Upper lobe of left lung (tissue), 6 donors: ENCODE measurements around the gene ZNF746. TPM values are rescaled to one million over a fixed set of nuclear protein-coding genes. Genes with fewer than 3 reads are reported as not detected.

Source experiments
- ATAC-seq, 2 donors: fragments of 200-7000 bp; cut with Tn5 transposase; one replicate each; pipeline ENCODE4 v1.9.1; 2022; ENCODE audit warnings: mild to moderate bottlenecking in 2 of 2, moderate library complexity in 2 of 2; ENCODE audit not compliant: low FRiP score in 2 of 2
- DNase-seq, 2 donors: peaks; one replicate each; pipeline ENCODE4 v3.0.0-alpha.2; 2019 to 2020
- H3K27ac ChIP-seq, 4 donors: fragments of 200-600 bp; sonication (generic); one replicate each; pipeline ENCODE4 v1.5.1; 2016 to 2019
- H3K27me3 ChIP-seq, 4 donors: fragments of 200-600 bp; sonication (generic); one replicate each; pipeline ENCODE4 v1.5.1; 2017 to 2019
- H3K36me3 ChIP-seq, 4 donors: fragments of 200-600 bp; sonication (generic); one replicate each; pipeline ENCODE4 v1.5.1; 2016 to 2019
- H3K4me1 ChIP-seq, 4 donors: fragments of 200-600 bp; sonication (generic); one replicate each; pipeline ENCODE4 v1.5.1; 2018 to 2019
- H3K4me3 ChIP-seq, 4 donors: fragments of 200-600 bp; sonication (generic); one replicate each; pipeline ENCODE4 v1.5.1; 2017 to 2019; ENCODE audit warnings: mild to moderate bottlenecking in 2 of 4, moderate library complexity in 1 of 4
- H3K9me3 ChIP-seq, 4 donors: fragments of 200-600 bp; sonication (generic); one replicate each; pipeline ENCODE4 v1.5.1; 2018 to 2019
- CTCF ChIP-seq, 6 experiments: fragments of 450-650 bp in 4 of 6; fragments of 200-600 bp in 2 of 6; sonication (generic) in 2 of 6; IDR thresholded peaks; one replicate each; pipeline ENCODE4 v1.5.1; 2016 to 2019; ENCODE audit warnings: antibody characterized with exemption in 6 of 6
- EP300 ChIP-seq, 4 donors: sonication (generic); formaldehyde crosslinking; IDR thresholded peaks; one replicate each; pipeline ENCODE4 v1.5.1; 2017; ENCODE audit warnings: antibody characterized with exemption in 4 of 4, control low read depth in 2 of 4
- POLR2A ChIP-seq, 4 donors: fragments of 450-650 bp; IDR thresholded peaks; one replicate each; pipeline ENCODE4 v1.5.1; 2016 to 2017; ENCODE audit warnings: antibody characterized with exemption in 4 of 4, mild to moderate bottlenecking in 2 of 4
- POLR2AphosphoS5 ChIP-seq, 2 donors: sonication (generic); formaldehyde crosslinking; IDR thresholded peaks; one replicate each; pipeline ENCODE4 v1.5.1; 2017; ENCODE audit warnings: antibody characterized with exemption in 2 of 2
- WGBS, 2 donors: methylation state at CpG; one replicate each; pipeline ENCODE4 v1.1.5; 2017 to 2018; 5-methylcytosine and 5-hydroxymethylcytosine counted together
- total RNA-seq, 6 donors: library from RNA; depleted of rRNA in 4 of 6; stranded (reverse); fragments of >200 nt in 4 of 6; gene quantifications; one replicate each; pipeline versions ENCODE4 v1.1.0 to v1.2.1, GENCODE V29; 2016 to 2021
- donor health status: DM: no; HTN: no; CAD: no; lungs with moderate emphysema.
- donor health status: DM: no; HTN: yes; CAD: no; lungs with severe emphysema.

ZNF746 gene
- total RNA-seq, 6 donors from 2014 or later: 19.4 to 54.5 (median 25.2) TPM

GRCh38 chr7:149474309-149475120 lies 23.1 kb downstream of the ZNF746 start:
- DNase-seq (peak in 1 of 2 donors; percentile 82), ATAC-seq (no peak)
- no peaks in the 10 kb centered on the region for H3K4me1 ChIP-seq
- no peaks in the 10 kb centered on the region for H3K27me3 ChIP-seq
- peaks cover 18 to 58% (median 55%) of the 10 kb centered on the region in 4 donors for H3K36me3 ChIP-seq
- H3K4me3 ChIP-seq: no peak overlapping the region
- no peaks in the 10 kb centered on the region for H3K9me3 ChIP-seq
- WGBS, 2 donors: 98% methylated on average over 56 to 72 of the region's 77 CpGs
- H3K27ac ChIP-seq: no peak overlapping the region
- TF ChIP-seq POLR2A (IDR thresholded peaks at IDR 0.05) (no peak), POLR2AphosphoS5 (IDR thresholded peaks at IDR 0.05) (no peak), EP300 (IDR thresholded peaks at IDR 0.05) (no peak), CTCF (IDR thresholded peaks at IDR 0.05) (no peak)

DNA sequence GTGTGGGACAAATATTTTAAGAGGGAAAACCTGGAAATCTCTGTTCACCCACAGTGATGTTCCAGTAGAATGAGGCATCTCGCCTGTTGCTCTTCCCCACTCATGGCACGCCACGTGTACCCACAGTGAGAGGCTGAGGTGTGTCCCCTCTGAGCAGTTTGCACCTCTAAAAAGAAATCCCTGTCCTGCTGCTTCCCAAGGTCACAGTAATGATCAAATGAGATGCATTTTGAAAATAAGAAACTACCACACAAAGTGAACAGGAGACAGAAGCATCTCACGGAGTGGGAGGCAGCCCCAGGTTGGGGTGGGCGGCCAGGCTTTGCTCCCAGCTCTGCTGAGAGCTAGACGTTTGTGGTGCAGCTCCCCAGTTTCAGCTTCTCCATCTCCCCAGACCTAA lies 24.4 kb downstream of the ZNF746 start:
- H3K4me3 ChIP-seq: no peak overlapping the region
- no peak for DNase-seq
- TF ChIP-seq CTCF (IDR thresholded peaks at IDR 0.05) (no peak), EP300 (IDR thresholded peaks at IDR 0.05) (no peak), POLR2AphosphoS5 (IDR thresholded peaks at IDR 0.05) (no peak), POLR2A (IDR thresholded peaks at IDR 0.05) (no peak)
- no peaks in the 10 kb centered on the region for H3K4me1 ChIP-seq
- H3K27ac ChIP-seq: no peak overlapping the region
- H3K27me3 ChIP-seq: no peaks in the 10 kb centered on the region
- no peak for ATAC-seq
- WGBS, 2 donors: 90 to 97% methylated on average over 6 of the region's 6 CpGs
- peaks cover 18 to 58% (median 54%) of the 10 kb centered on the region in 4 donors for H3K36me3 ChIP-seq
- no peaks in the 10 kb centered on the region for H3K9me3 ChIP-seq

GRCh38 chr7:149471289-149471953 lies 26.2 kb downstream of the ZNF746 start:
- Histone ChIP-seq H3K27me3 (no peaks in the 10 kb centered on the region), H3K9me3 (no peaks in the 10 kb centered on the region), H3K4me3 (no peak overlapping the region), H3K27ac (no peak overlapping the region), H3K36me3 (peaks cover 14 to 44% (median 38%) of the 10 kb centered on the region in 4 donors), H3K4me1 (no peaks in the 10 kb centered on the region)
- ATAC-seq (no peak), DNase-seq (no peak)
- TF ChIP-seq POLR2AphosphoS5 (IDR thresholded peaks at IDR 0.05): no peak
- no peak for TF ChIP-seq POLR2A (IDR thresholded peaks at IDR 0.05)
- no peak for TF ChIP-seq CTCF (IDR thresholded peaks at IDR 0.05)
- no peak for TF ChIP-seq EP300 (IDR thresholded peaks at IDR 0.05)
- whole genome bisulfite sequencing, 2 donors: 94 to 99% methylated on average over 6 of the region's 6 CpGs

DNA sequence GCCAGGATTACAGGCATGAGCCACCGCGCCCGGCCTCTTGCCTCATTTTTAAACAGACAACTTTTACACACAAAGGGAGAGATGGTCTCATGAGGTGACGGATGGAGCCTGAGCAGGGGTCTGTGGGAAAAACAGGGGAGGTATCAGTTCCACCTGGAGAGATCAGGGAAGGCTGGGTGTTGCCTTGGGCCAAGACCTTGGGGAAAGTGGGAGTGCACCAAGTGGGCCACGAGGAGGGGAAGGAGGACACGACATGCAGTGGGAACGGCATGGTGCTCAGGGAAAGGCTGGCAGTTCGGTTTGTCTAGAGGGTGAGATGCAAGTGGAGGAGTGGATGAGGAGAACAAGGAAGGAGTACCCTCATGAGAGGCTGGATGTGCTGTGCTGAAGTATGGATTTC lies 27.8 kb downstream of the ZNF746 start:
- ATAC-seq (no peak), DNase-seq (no peak)
- Histone ChIP-seq H3K4me1 (no peaks in the 10 kb centered on the region), H3K27ac (no peak overlapping the region), H3K27me3 (no peaks in the 10 kb centered on the region), H3K36me3 (peaks cover 11 to 28% (median 24%) of the 10 kb centered on the region in 4 donors), H3K4me3 (no peak overlapping the region), H3K9me3 (no peaks in the 10 kb centered on the region)
- WGBS, 2 donors: 91 to 94% methylated on average over 8 of the region's 8 CpGs
- TF ChIP-seq EP300 (IDR thresholded peaks at IDR 0.05) (no peak), POLR2AphosphoS5 (IDR thresholded peaks at IDR 0.05) (no peak), POLR2A (IDR thresholded peaks at IDR 0.05) (no peak), CTCF (IDR thresholded peaks at IDR 0.05) (no peak)
